ENCODE results near the gene DSCAM. TPM values are rescaled to one million over a fixed set of nuclear protein-coding genes. Genes with fewer than 3 reads are reported as not detected.
"Not testable (repeated sequence)": the region's sequence is repeated elsewhere in the genome, so short reads cannot be mapped to it uniquely, and the experiment has no call there.

DSCAM gene
- total RNA-seq, 4 donors from 2014 or later = 0.03 TPM; not detected in 3

- in situ Hi-C loops (cut with MboI; ENCODE audit: low sequenced_read_pairs in 4 of 4) (no loop called here), intact Hi-C loops (cut with DNase I; ENCODE audit: low total_unique reads) (no loop called here)
- TF ChIP-seq CTCF (IDR thresholded peaks at IDR 0.05 in 4 of 5, conservative IDR thresholded peaks at IDR 0.05 in 1 of 5) (no peak), POLR2A (IDR thresholded peaks at IDR 0.05) (no peak)
- H3K27ac ChIP-seq = no peak overlapping the region
- no peaks in the 10 kb centered on the region for H3K9me3 ChIP-seq
- H3K4me3 ChIP-seq = no peak overlapping the region
- H3K27me3 ChIP-seq = no peaks in the 10 kb centered on the region
- DNase-seq = no peak
- no peaks in the 10 kb centered on the region for H3K36me3 ChIP-seq
- no peaks in the 10 kb centered on the region for H3K4me1 ChIP-seq
- no peak for ATAC-seq
These were observed 577.7 kb downstream of the DSCAM start for GRCh38 chr21:40269239-40269638.

DNA sequence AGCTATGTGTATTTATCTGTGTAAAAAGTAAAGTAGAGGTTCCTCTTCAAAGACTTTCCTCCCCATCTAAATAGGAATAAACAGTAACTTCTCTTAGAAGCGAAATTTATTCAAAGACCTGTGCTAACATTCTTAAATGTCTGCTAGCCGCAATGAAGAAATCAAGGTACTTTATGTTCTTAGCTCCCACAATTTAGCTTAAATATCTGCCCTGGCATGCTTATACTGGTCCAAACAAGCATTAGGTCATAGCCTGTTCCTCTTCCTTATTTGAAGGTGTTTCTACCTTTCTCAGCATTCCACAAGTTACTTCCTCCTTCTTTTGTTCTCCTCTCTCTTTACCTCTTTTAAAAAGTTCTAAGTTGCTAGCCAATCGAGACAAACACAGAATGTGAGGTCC is 588.5 kb downstream of the DSCAM start:
- in situ Hi-C loops (cut with MboI; ENCODE audit: low sequenced_read_pairs in 4 of 4); DNase-seq; H3K4me3 ChIP-seq; ATAC-seq; H3K36me3 ChIP-seq; H3K9me3 ChIP-seq; H3K4me1 ChIP-seq; H3K27ac ChIP-seq; intact Hi-C loops (cut with DNase I; ENCODE audit: low total_unique reads); H3K27me3 ChIP-seq: not testable (repeated sequence)

DNA sequence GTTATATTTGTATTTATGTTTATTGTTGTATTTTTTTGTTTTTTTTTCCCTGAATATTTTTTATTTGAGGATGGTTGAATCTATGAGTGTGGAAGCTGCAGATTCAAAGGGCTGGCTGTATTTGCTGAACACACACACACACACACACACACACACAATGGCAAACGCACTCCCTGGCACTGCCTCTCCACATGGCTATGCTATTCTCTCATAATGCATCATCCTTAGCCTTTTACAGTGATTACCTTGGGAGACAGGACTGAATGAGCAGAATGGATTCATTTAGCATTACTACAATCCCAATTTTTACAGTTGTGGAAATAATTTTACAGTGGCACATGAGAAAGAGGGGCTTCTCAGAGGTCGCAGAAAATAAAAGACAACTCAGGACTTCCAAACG is 589.6 kb downstream of the DSCAM start:
- Histone ChIP-seq H3K36me3 (no peaks in the 10 kb centered on the region), H3K9me3 (no peaks in the 10 kb centered on the region), H3K4me3 (no peak overlapping the region), H3K27ac (no peak overlapping the region), H3K4me1 (no peaks in the 10 kb centered on the region), H3K27me3 (no peaks in the 10 kb centered on the region)
- intact Hi-C loops (cut with DNase I; ENCODE audit: low total_unique reads) = no loop called here
- DNase-seq = no peak
- ATAC-seq = no peak
- TF ChIP-seq CTCF (IDR thresholded peaks at IDR 0.05 in 4 of 5, conservative IDR thresholded peaks at IDR 0.05 in 1 of 5) (no peak), POLR2A (IDR thresholded peaks at IDR 0.05) (no peak)
- in situ Hi-C loops (cut with MboI; ENCODE audit: low sequenced_read_pairs in 4 of 4) = no loop called here

- ATAC-seq (no peak), DNase-seq (no peak)
- no peaks in the 10 kb centered on the region for H3K36me3 ChIP-seq
- TF ChIP-seq POLR2A (IDR thresholded peaks at IDR 0.05) = no peak
- no peak overlapping the region for H3K27ac ChIP-seq
- no peaks in the 10 kb centered on the region for H3K9me3 ChIP-seq
- intact Hi-C loops (cut with DNase I; ENCODE audit: low total_unique reads) (no loop called here), in situ Hi-C loops (cut with MboI; ENCODE audit: low sequenced_read_pairs in 4 of 4) (no loop called here)
- no peak overlapping the region for H3K4me3 ChIP-seq
- H3K4me1 ChIP-seq = no peaks in the 10 kb centered on the region
- H3K27me3 ChIP-seq = no peaks in the 10 kb centered on the region
These were observed 591.2 kb downstream of the DSCAM start for GRCh38 chr21:40255518-40256444.

DNA sequence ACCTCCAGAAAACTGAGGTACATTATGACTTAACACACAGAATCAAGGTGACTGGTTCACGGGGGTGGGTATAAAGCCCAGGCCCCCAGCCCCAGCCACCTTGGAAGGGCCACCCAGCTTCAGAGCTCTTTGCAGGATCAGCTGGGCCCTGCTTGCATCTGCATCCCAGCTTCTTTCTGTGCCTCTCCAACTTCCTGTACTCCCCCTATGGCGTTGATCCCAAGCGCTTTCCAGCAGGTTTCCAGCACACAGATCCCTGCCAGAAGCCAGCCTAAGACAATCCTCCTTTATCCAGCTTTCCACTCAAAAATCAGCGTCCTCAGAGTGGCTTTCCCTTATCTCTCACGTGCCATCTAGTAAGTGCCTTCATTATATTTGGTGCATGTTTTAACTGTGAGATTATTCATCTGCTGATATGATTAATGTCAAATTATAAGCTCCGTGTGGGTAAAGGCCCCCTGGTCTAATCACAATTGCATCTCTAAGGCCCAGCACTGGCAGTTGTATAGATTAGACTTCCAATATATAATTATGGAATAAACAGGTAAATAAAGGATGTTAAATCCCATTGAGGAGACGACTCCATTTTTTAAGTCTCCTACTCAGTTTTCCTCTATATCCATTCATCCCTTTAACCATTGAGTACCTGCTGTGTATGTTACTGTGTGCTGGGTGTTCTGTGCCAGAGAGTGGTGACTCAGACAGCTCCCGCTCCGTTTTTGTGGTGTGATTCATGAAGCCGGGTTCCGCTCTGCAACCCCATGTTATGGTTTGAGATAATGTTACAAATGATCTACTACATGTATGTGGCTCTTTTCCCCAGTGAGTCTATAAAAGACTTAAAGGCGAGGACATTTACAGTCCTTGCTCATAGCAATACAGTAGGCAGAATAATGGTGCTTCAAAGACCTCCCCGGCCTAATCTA is 592.2 kb downstream of the DSCAM start:
- Histone ChIP-seq H3K4me3 (no peak overlapping the region), H3K9me3 (no peaks in the 10 kb centered on the region), H3K27me3 (no peaks in the 10 kb centered on the region), H3K4me1 (no peaks in the 10 kb centered on the region), H3K27ac (no peak overlapping the region), H3K36me3 (no peaks in the 10 kb centered on the region)
- DNase-seq (no peak), ATAC-seq (no peak)
- in situ Hi-C loops (cut with MboI; ENCODE audit: low sequenced_read_pairs in 4 of 4) (no loop called here), intact Hi-C loops (cut with DNase I; ENCODE audit: low total_unique reads) (no loop called here)
- no peak for TF ChIP-seq POLR2A (IDR thresholded peaks at IDR 0.05)

GRCh38 chr21:40253112-40253511 is 593.8 kb downstream of the DSCAM start:
- in situ Hi-C loops (cut with MboI; ENCODE audit: low sequenced_read_pairs in 4 of 4) = no loop called here
- no peaks in the 10 kb centered on the region for H3K4me1 ChIP-seq
- no peak overlapping the region for H3K4me3 ChIP-seq
- H3K27me3 ChIP-seq = no peaks in the 10 kb centered on the region
- H3K36me3 ChIP-seq = no peaks in the 10 kb centered on the region
- H3K9me3 ChIP-seq = no peaks in the 10 kb centered on the region
- intact Hi-C loops (cut with DNase I; ENCODE audit: low total_unique reads) = no loop called here
- no peak overlapping the region for H3K27ac ChIP-seq
- DNase-seq (no peak), ATAC-seq (no peak)
- no peak for TF ChIP-seq CTCF (IDR thresholded peaks at IDR 0.05 in 4 of 5, conservative IDR thresholded peaks at IDR 0.05 in 1 of 5)
- TF ChIP-seq POLR2A (IDR thresholded peaks at IDR 0.05) = no peak
